Activated CD4-positive, alpha-beta T cell treated with anti-CD3 and anti-CD28 coated beads for 4 hours (primary cell): ENCODE data around the gene SEMA5B.

Experiments
- DNase-seq, 2 donors: peaks; one replicate each; pipeline ENCODE4 v3.0.0-alpha.2; 2020

Gene SEMA5B

GRCh38 chr3:122882361-122882947 is 145.1 kb downstream of the SEMA5B start:
- DNase-seq, result no peak

GRCh38 chr3:122880624-122881023 is 146.9 kb downstream of the SEMA5B start:
- no peak for DNase-seq

GRCh38 chr3:122880173-122880572 is 147.4 kb downstream of the SEMA5B start:
- no peak for DNase-seq

- no peak for DNase-seq
Measured at GRCh38 chr3:122875547-122876127, 151.9 kb downstream of the SEMA5B start.

GRCh38 chr3:122873741-122874515 is 153.6 kb downstream of the SEMA5B start:
- DNase-seq, result no peak

- DNase-seq, result no peak
Measured at GRCh38 chr3:122868322-122868721, 159.2 kb downstream of the SEMA5B start.

GRCh38 chr3:122864498-122864897 is 163.1 kb downstream of the SEMA5B start:
- no peak for DNase-seq

GRCh38 chr3:122862381-122862780 is 165.2 kb downstream of the SEMA5B start:
- DNase-seq, result no peak
